ENCODE measurements around the gene USP20. TPM values are rescaled to one million over a fixed set of nuclear protein-coding genes. Genes with fewer than 3 reads are reported as not detected.

The USP20 gene
- total and polyA plus RNA-seq, 4 donors: 15.7 to 24.1 (median 21.4) TPM

DNA sequence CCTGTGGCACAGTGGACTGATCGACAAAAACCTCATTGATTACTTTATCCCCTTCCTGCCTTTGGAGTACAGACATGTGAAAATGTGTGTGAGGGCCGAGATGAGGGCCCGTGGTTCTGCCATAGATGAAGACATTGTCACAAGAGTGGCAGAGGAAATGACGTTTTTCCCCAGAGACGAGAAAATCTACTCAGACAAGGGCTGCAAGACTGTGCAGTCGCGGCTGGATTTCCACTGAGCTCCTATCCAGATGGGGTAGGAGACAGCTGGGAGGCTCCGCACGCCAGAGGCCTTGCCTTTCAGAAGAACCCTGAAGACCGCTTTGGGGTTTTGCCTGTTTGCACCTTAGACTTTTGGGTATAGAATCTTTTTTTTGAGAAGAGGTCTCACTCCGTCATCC, 25.9 kb upstream of the USP20 start:
- Histone ChIP-seq H3K27ac (ENCODE audit: low read depth in 1 of 2, low read length in 1 of 2) (no peak overlapping the region), H3K9me3 (ENCODE audit: control insufficient read depth in 4 of 4, insufficient read depth in 3 of 4, low read length in 3 of 4) (no peaks in the 10 kb centered on the region), H3K4me1 (ENCODE audit: control insufficient read depth in 5 of 5, insufficient read depth in 5 of 5, low read length in 5 of 5) (no peaks in the 10 kb centered on the region), H3K36me3 (ENCODE audit: control insufficient read depth in 4 of 4, insufficient read depth in 4 of 4, low read length in 4 of 4) (peaks cover 11 to 25% (median 18%) of the 10 kb centered on the region in 4 donors), H3K9ac (ENCODE audit: insufficient read depth in 1 of 2, low read length in 2 of 2) (no peak overlapping the region), H3K27me3 (ENCODE audit: control insufficient read depth in 3 of 3, insufficient read depth in 3 of 3, low read length in 2 of 3) (no peaks in the 10 kb centered on the region), H3K4me3 (no peak overlapping the region)
- DNase-seq (no peak), ATAC-seq (ENCODE audit: insufficient read depth, low FRiP score) (no peak)
- 74 to 82% methylated on average over 11 of the region's 11 CpGs for WGBS, 2 donors
- TF ChIP-seq, protein P1, sequence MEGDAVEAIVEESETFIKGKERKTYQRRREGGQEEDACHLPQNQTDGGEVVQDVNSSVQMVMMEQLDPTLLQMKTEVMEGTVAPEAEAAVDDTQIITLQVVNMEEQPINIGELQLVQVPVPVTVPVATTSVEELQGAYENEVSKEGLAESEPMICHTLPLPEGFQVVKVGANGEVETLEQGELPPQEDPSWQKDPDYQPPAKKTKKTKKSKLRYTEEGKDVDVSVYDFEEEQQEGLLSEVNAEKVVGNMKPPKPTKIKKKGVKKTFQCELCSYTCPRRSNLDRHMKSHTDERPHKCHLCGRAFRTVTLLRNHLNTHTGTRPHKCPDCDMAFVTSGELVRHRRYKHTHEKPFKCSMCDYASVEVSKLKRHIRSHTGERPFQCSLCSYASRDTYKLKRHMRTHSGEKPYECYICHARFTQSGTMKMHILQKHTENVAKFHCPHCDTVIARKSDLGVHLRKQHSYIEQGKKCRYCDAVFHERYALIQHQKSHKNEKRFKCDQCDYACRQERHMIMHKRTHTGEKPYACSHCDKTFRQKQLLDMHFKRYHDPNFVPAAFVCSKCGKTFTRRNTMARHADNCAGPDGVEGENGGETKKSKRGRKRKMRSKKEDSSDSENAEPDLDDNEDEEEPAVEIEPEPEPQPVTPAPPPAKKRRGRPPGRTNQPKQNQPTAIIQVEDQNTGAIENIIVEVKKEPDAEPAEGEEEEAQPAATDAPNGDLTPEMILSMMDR (IDR thresholded peaks at IDR 0.05; ENCODE audit: control extremely low read depth, extremely low read depth): no peak

DNA sequence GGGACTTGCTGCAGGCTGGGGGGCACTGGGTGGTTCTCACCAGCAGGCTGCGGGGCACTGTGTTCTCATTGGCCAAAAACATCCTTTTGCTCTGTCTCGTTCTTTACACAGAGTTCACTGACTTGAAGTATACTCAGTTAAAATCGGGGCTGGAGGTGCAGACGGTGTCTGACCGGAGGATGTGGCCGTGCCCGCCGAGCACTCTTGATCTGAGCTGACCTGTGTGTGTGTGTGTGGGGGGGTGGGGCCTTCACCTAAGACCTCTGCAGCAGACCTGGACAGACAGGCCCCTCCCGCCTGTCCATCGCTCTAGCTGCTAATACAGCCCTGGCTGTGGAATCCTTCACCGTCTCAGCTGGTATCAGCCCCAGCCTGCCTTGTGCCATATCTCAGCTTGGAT, 25.1 kb upstream of the USP20 start:
- WGBS, 2 donors: 91 to 92% methylated on average over 11 of the region's 11 CpGs
- Histone ChIP-seq H3K4me3 (no peak overlapping the region), H3K4me1 (ENCODE audit: control insufficient read depth in 5 of 5, insufficient read depth in 5 of 5, low read length in 5 of 5) (no peaks in the 10 kb centered on the region), H3K9me3 (ENCODE audit: control insufficient read depth in 4 of 4, insufficient read depth in 3 of 4, low read length in 3 of 4) (no peaks in the 10 kb centered on the region), H3K36me3 (ENCODE audit: control insufficient read depth in 4 of 4, insufficient read depth in 4 of 4, low read length in 4 of 4) (peaks cover 11 to 32% (median 18%) of the 10 kb centered on the region in 4 donors), H3K27me3 (ENCODE audit: control insufficient read depth in 3 of 3, insufficient read depth in 3 of 3, low read length in 2 of 3) (no peaks in the 10 kb centered on the region), H3K27ac (ENCODE audit: low read depth in 1 of 2, low read length in 1 of 2) (no peak overlapping the region), H3K9ac (ENCODE audit: insufficient read depth in 1 of 2, low read length in 2 of 2) (no peak overlapping the region)
- ATAC-seq (ENCODE audit: insufficient read depth, low FRiP score) (no peak), DNase-seq (no peak)
- TF ChIP-seq, protein P1 (IDR thresholded peaks at IDR 0.05; ENCODE audit: control extremely low read depth, extremely low read depth): no peak

DNA sequence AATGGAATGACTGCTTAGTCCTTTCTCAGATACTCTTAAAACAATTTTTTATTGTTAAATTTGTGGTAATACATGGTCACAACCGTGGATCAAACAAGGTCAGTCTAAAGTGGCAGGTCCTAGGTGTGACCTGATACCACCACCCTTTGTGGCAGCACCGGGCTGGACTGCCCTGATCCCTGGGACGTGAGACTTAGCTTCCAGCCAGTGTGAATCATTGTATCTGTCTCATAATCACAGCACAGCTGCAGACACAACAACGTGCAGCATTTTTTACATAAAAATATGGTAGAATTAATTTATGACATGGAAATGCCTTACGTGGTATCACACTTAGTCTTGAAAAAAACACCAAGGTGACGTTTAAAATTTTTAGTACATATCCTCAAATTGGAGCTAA, 24.5 kb upstream of the USP20 start:
- Histone ChIP-seq H3K36me3 (ENCODE audit: control insufficient read depth in 4 of 4, insufficient read depth in 4 of 4, low read length in 4 of 4) (peaks cover 11 to 38% (median 16%) of the 10 kb centered on the region in 4 donors), H3K9me3 (ENCODE audit: control insufficient read depth in 4 of 4, insufficient read depth in 3 of 4, low read length in 3 of 4) (no peaks in the 10 kb centered on the region), H3K4me1 (ENCODE audit: control insufficient read depth in 5 of 5, insufficient read depth in 5 of 5, low read length in 5 of 5) (no peaks in the 10 kb centered on the region), H3K27me3 (ENCODE audit: control insufficient read depth in 3 of 3, insufficient read depth in 3 of 3, low read length in 2 of 3) (no peaks in the 10 kb centered on the region), H3K9ac (ENCODE audit: insufficient read depth in 1 of 2, low read length in 2 of 2) (no peak overlapping the region), H3K27ac (ENCODE audit: low read depth in 1 of 2, low read length in 1 of 2) (no peak overlapping the region), H3K4me3 (no peak overlapping the region)
- WGBS, 2 donors: 87 to 88% methylated on average over 6 of the region's 6 CpGs
- ATAC-seq (ENCODE audit: insufficient read depth, low FRiP score): no peak
- TF ChIP-seq, protein P1 (IDR thresholded peaks at IDR 0.05; ENCODE audit: control extremely low read depth, extremely low read depth): no peak
- no peak for DNase-seq

DNA sequence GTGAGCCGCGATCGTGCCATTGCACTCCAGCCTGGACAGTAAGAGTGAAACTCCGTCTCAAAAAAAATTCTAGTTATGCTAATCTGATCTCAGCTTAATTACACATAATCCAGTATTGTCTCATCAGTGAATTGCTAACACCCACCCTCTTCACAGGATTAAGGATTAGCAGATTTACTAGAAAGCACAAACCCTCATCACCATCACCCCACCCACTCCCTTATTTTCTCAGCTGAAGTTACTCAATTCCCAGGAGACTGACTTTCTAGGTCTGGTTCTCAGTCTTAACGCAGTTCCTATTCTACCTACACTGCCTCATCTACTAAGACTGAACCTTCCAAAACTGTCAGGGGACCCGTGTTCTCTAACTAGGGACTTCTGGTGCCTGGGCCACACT, 23.3 kb upstream of the USP20 start:
- Histone ChIP-seq H3K36me3 (ENCODE audit: control insufficient read depth in 4 of 4, insufficient read depth in 4 of 4, low read length in 4 of 4) (peaks cover 11 to 47% (median 21%) of the 10 kb centered on the region in 4 donors), H3K4me3 (no peak overlapping the region), H3K9me3 (ENCODE audit: control insufficient read depth in 4 of 4, insufficient read depth in 3 of 4, low read length in 3 of 4) (no peaks in the 10 kb centered on the region), H3K4me1 (ENCODE audit: control insufficient read depth in 5 of 5, insufficient read depth in 5 of 5, low read length in 5 of 5) (no peaks in the 10 kb centered on the region), H3K27ac (ENCODE audit: low read depth in 1 of 2, low read length in 1 of 2) (no peak overlapping the region), H3K9ac (ENCODE audit: insufficient read depth in 1 of 2, low read length in 2 of 2) (no peak overlapping the region), H3K27me3 (ENCODE audit: control insufficient read depth in 3 of 3, insufficient read depth in 3 of 3, low read length in 2 of 3) (no peaks in the 10 kb centered on the region)
- TF ChIP-seq, protein P1 (IDR thresholded peaks at IDR 0.05; ENCODE audit: control extremely low read depth, extremely low read depth): no peak
- 85 to 88% methylated on average over 6 of the region's 6 CpGs for WGBS, 2 donors
- no peak for ATAC-seq (ENCODE audit: insufficient read depth, low FRiP score)
- DNase-seq: no peak

Measured in lung (tissue), 12 donors.